G401.6 (cell line): Measurements from ENCODE around the gene SHLD1.
A peak's percentile ranks its signal among the peaks of the same experiment; 100 is the strongest.
"Not testable (repeated sequence)": the region's sequence is repeated elsewhere in the genome, so short reads cannot be mapped to it uniquely, and the experiment has no call there.

Experiments used
- FAIRE-seq: peaks from 2 replicates; lab custom pipeline; 2012; peaks lifted over from hg19 to GRCh38; lab: Jason Lieb, UNC

Gene SHLD1

DNA sequence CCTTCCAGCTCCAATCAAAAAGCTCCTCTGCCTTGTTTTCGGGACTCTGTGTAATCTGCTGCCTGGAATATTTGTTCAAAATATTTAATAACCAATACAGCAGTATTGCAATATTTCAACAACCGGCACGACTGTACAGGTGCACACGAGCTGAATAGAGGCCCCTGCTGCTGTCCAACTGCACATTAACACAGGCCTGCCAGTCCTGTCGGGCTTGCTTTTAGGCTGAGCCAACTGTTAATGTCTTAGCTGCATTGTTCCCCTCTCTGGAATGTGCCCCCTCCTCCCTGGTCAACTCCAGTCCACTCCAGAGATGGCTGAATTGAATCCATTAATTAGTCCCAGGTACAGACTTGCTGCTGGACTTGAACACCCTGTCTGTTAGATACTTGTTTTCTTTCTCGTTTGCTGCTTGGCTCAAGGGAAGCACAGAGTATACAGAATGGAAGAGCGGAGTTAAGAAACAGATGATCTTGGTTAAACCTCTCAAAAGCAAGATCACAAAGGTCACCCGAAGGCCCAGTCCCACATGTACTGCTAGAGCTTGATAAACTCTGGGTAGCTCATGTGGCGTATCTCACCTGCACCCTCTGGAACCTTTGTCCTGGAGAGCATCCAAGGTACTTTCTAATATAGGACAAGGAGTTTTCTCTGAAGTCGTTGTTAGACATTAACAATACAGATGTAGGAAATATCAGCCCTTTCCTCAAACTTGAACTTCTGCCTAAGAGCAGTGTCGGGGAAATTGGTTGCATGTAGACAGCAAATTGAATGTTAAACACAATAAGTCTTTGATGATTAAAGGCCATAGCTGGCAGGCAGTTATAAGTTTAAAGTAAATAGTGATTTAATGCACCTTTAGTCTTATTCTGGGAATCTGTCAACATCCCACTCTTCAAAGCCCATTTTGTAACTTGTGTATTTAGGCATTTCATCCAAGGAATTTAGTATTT lies 31.9 kb downstream of the SHLD1 start:
- no peak for FAIRE-seq

DNA sequence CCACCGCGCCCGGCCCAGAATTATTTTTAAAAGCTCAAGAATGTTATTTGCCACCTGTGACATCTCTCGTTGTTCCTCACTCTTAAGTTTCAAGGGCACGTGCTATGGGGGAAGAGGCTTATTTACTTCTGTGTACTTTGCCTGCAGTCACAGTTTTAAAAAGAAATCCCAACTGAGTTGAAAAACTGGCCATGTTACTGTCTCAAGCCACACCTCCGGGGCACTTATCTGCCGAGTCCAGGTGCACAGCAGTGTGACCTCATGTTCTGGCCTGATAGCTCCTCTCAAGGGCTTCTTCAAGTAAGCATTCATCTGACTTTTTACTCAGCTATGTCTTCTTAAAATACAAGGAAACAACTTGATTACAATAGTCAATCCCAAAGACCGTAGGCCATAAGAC lies 34.5 kb downstream of the SHLD1 start:
- FAIRE-seq = no peak

DNA sequence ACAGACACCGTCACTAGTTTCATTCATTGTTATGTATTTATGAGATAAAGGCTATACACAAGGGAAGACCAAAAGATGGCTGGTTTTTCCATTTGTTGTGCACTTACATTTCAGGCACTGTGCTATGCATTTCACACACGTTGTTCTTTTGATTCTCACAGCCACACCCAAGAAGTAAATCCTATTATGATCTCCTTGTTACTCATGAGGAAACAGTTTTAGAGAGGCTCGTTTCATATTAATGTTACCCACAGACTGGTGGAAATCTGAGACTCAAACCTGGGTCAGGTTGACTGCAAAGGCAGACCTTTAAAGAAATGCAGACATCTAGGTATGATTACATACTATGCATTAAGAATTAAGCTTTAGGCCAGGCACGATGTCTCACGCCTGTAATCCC lies 34.9 kb downstream of the SHLD1 start:
- no peak for FAIRE-seq

DNA sequence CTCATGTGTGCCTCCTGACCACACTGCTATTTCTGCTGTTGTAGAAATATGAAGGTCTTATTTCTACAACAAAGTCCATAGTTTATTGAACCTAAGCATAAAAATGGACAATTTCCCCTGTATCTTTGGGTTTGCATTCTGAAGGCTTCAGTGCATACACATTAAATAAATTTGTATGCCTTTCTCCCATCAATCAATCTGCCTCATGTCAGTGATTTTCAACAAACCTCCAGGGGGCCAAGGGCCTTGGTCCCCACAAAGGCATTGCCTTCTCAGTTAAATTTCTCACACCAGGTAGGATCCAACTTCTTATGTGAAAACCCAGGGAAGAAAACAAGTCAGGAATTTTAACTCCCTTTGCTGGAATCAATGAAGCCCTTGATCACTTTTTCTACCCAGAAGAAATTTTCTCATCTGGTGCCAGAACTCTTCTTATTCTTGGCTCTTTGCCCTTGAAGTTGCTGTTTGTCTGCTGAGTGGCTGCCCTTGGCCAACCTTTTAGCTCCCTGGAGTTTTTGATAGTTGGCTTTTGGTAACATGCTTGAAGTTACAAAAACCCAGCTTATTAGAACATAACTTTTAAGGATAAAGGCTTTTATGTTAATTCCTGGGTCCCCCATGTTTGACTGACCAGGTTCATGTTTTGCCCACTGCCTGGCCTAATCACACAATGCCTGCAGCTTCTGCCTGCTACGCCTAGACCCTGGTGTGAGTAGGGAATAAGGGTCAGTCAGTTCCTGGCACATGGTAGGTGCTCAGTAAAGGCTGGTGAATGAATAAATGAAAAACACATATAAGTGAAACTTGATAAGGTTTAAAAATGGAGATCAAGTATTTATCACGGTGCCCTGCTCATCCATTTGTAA lies 37.0 kb downstream of the SHLD1 start:
- no peak for FAIRE-seq

DNA sequence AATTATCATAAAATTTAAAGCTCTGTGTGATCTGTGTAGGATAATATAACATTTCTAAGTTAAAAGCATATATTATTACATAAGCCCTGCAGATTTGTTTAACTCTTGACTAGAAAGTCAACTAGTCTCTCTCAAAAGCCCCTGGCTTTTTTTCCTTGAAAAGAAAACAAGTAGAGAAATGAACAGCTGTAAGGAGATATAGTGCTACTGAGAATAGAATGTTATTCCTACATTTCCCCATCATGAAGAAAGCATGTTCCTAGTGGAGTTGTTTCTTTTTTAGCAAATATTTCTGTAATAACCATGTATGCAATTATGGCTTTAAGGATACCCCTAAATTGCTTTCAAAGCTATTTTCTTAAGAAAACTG lies 37.6 kb downstream of the SHLD1 start:
- FAIRE-seq = no peak

DNA sequence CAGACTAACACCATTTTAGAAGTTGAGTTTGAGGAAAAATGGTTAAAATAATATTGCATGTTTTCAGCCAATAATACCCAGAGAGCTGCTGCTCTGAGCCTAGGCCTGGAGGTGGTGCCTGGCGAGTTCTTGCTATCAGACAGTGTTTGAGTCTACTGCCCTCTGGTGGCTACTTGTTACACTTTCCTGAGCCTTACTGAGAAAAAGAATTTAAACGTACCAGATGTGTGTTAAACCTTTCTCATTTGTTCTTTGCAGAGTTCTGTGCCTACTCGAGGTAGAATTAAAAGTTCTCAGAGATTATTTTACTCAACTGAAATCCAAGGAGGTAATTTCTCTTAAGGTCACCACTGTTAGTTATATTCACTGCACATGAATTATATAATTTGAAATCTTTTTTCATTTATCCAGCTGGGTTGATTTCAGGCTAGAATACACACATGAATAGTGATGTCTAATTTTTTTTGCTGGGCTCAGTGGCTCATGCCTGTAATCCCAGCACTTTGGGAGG lies 38.2 kb downstream of the SHLD1 start:
- peak; percentile 92 for FAIRE-seq

DNA sequence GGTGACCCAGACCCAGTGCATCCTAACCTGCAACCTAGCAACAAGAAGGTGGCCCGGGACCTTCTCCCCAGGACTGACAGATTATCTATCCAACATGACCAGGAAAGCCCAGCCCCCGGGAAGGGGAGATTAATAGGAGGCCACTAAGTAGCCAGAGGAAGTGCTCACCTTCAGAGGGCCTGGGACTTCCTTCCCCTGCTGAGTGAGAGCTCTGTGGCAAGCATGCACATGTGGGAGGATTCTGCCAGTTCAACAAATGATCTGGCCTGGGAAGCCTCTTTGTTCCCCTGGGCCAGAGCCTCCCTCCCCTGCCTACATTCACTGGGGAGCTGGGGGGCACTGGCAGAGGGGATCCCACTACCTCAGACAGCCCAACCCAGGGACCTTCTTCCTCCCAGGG lies 39.6 kb downstream of the SHLD1 start:
- FAIRE-seq = no peak

DNA sequence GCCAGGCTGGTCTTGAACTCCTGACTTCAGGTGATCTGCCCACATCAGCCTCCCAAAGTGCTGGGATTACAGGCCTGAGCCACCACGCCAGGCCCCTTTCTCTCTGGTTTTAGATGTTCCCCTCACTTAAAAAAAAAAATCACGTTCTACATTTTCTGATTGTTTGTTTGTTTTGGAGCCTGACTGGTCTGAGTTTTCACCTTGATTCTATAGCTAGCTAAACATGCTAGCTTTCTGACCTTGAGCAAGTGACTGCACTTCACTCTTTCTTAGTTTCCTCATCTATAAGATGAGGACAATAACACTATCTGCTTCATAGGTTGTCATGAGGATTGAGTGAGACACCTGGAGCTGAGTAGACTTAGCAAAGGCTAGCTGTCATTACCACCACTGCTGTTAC lies 43.7 kb downstream of the SHLD1 start:
- no peak for FAIRE-seq

DNA sequence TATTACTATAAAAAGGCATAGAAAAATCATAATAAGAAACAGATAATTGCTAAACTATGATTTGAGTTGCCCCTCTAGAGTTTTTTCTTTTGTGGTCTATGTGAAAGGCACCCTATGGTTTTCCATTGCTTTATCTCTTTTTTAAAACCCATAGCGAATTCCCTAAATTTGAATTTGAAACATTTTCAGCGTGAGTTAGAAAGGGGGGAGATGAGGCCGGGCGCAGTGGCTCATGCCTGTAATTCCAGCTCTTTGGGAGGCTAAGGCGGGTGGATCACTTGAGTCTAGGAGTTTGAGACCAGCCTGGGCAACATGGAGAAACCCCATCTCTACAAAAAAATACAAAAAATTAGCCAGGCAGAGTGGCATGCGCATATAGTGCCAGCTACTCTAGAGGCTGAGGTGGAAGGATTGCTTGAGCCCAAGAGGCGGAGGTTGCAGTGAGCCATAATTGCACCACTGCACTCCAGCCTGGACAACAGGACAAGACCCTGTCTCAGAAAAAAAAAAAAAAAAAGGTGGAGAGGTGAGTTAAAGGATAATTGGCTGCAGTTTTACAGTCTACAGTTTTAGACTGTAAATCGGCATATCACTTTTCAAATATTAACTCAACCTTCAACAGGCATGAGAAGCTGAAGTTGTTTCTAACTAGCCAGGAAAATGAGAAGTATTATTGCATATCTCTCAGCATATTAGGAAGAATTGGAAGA lies 46.3 kb downstream of the SHLD1 start:
- FAIRE-seq = no peak

DNA sequence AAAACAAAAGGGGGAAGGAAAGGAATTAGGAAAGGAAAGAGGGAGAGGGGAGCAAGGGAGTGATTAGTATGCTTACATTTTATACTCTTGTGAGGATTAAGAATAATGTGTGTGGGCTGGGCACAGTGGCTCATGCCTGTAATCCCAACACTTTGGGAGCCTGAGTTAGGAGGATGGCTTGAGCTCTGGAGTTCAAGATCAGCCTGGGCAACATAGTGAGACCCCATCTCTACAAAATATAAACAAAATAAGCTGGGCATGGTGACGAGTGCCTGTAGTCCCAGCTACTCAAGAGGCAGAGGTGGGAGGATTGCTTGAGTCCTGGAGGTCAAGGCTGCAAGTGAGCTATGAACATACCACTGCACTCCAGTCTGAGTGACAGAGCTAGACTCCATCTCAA lies 47.0 kb downstream of the SHLD1 start:
- no peak for FAIRE-seq

DNA sequence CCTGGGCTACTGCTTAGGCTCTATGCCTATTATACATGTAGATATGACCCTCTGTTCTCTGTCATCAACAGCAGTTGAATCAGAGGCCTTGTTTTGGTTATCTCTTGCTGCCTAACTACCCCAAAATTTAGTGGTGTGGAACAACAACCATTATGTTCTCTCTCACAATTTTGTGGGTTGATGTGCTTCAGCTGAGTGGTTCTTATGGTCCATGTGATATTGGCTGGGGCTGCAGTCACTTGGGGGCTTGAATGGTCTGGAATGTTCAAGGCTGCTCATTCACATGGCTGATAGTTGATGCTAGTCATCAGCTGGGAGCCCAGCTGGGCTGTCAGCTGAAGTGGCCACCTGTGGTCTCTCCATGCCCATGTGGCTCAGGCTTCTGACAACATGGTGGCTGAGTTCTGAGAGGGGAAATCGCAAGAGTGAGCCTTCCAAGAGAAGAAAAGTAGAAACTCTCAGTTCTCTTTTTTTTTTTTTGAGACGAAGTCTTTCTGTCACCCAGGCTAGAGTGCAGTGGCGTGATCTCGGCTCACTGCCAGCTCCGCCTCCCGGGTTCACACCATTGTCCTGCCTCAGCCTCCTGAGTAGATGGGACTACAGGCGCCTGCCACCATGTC lies 47.8 kb downstream of the SHLD1 start:
- no peak for FAIRE-seq

DNA sequence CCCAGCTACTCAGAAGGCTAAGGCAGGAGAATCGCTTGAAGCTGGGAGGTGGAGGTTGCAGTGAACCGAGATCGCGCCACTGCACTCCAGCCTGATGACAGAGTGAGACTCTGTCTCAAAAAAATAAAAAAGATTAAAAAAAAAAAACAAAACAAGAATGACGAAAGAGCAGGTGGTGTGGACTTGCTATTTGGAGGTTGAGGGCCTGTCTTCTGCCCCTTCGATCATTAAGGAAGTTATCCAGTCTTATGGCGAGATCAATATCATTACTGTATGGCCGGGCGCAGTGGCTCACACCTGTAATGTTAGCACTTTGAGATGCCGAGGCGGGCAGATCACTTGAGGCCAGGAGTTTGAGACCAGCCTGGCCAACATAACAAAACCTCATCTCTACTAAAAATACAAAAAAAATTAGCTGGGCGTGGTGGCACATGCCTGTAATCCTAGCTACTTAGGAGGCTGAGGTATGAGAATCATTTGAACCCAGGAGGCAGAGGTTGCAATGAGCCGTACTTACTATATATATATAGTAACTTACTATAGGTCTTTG lies 53.6 kb downstream of the SHLD1 start:
- not testable (repeated sequence) for FAIRE-seq

DNA sequence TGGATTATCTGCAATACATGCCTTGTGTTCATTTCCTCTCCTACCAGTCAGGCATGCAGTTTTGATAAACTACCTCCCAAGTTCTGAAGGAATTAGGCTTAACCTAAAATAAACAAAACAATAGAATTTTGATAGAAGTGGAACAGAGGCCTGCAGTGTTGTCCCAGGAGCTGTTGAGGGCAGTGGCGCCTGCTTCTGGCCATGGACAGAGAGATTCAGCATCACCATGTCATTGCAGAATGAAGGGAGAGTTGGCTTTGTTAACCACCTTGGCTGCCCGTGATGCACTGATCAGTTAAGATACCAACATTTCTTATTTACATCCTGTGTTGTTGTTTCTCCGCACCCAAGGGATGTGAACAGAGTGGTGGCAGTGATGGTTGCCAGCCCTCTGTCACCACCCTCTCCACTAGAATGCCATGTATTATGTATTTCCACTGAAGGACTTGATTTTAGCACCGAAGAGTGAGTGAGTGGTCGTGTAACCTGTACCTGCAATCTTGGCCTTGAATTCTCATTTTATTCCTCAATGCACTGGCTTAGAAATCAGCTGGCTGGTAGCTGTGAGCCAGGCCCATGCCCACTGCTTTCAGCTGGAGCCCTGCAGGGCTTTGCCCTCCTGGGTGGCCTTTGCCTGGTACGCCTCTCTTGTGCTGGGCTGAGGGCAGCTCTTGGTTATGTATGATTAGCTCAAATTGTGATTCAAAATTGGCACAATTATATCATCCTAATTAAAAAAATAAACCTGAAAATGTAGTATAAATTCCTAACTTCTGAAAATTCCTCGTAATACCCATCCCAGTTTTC lies 56.5 kb downstream of the SHLD1 start:
- no peak for FAIRE-seq

DNA sequence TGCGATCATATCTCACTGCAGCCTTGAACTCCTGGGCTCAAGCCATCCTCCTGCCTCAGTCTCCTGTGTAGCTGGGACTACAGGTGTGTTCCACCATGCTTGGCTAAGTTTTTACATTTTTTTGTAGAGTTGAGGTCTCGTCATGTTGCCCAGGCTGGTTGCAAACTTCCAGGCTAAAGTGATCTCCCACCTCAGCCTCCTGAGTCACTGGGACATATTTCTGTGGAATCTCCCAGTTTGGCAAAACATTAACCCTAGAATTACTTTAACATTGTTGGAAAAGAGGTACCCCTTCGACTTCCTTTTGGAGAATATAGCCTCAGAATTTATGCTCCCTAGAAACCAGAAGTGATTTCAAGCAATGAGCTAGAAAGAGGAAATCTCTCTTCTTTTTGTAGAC lies 57.2 kb downstream of the SHLD1 start:
- no peak for FAIRE-seq

DNA sequence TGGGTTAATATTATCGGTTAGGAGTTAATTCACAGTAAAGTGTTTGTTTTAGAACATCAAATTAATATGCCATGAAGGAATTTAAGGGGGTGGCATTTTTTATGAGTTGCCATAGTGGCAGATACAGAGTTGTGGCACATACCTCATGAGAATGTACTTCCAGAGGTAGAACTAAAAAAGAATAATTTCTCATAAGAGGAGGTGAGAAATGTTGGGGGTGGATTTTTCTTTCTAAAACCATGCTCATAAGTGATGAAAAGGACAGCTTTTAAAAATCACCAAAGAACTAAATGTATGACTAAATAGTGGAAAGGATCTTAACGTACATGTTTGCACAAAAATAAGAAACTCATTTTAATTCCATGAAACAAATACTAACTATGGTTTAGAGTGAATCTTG lies 58.7 kb downstream of the SHLD1 start:
- FAIRE-seq = no peak

DNA sequence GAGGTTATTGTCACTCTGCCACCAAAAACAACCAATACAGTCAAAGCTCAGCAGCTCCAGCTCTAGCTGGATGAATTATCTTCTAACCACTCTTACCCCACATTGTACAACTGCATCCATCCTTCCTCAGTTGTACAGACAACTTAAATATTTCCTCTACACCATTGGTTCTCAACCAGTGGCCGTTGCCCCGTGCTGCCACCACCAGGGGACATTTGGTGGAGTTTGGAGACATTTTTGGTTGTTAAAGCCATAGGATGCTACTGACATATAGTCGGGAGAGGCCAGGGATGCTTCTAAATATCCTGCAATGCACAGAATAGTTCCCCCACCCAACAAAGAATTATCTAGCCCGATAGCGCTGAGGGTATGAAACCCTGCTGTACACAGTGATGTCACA lies 59.3 kb downstream of the SHLD1 start:
- FAIRE-seq = no peak

DNA sequence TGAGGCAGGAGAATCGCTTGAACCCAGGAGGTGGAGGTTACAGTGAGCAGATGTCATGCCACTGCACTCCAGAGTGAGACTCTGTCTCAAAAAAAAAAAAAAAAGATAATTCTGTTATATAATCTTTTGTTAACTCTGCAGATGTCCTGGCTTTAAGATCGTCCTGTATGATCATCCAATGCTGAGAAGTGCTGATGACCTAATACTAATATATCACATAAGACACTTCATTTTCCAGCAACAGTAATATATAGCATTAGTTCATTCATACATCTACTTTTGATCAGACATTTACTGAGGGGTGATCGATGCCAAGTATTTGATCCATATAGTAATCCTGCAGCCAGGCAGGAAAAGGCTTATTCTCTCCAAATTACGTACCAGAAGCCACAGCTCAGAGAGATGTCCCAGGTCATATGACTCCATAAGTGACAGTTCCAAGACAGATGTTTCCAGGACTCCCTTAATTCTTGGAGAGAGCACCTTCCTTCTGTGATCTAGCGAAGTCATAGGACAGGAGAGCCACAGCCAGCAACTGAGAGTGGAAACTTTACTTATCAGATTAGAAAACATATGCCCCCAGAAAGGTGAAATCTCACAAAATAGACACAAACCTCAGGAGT lies 60.7 kb downstream of the SHLD1 start:
- FAIRE-seq = no peak

DNA sequence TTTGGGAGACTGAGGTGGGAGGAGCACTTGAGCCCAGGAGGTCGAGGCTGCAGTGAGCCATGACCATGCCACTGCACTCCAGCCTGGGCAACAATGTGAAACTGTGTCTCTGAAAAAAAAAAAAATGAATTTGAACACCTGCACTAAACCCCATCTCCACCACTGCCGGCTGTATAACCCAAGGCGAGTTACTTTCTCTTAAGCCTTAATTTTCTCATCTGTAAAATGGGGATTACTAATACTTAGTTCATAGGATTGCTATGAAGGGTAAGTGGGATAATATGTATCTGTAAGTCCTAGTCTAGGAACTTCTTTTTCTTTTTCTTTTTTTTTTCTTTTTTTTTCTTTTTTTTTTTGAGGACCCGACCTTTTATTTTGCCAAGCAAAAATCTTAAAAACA lies 61.5 kb downstream of the SHLD1 start:
- no peak for FAIRE-seq

DNA sequence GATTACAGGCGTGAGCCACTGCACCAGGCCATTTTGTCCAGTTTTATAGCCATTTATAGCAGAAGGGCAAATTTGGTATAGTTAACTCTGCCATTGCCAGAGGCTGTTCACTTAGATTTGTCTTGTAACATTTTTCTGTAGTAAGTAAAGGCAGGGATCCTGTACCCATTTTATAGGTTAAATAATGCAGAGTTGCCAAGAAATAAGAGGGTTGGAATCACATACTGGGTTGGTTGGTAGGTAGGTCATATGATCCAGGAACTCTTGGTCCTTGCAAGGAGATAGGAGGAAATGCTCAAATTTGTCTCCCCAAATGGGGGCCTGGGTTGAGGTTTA lies 68.1 kb downstream of the SHLD1 start:
- FAIRE-seq = no peak

DNA sequence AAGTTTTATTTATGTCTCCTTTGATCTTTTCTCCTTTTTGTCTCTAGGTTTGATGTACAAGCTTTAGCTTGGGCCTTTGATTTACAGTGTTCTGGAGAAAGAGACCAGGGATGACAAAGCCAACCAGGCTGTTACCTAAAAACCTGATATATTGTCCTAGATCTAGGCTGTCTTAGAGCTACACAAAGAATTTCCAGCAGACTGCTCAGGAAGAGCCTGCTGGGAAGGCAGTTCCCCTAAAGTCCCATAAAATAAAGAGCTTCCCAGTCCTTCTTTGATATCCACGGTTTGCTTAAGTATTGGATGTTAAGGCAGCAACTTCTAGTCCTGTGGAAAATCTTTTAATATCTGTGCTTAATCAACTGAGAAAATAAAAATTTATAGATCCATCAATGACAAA lies 70.5 kb downstream of the SHLD1 start:
- FAIRE-seq = no peak
